Common myeloid progenitor, CD34-positive (primary cell): ENCODE data around the gene CHST7.

Experiments
- CTCF ChIA-PET: fragments of 350-600 bp; sonication (Branson Sonifier 250); formaldehyde crosslinking; loops from one replicate; lab custom pipeline; 2021; ENCODE audit warnings: antibody characterized with exemption; lab: Charles Lee
- POLR2A ChIA-PET: fragments of 350-600 bp; sonication (Branson Sonifier 250); formaldehyde crosslinking; loops from one replicate; lab custom pipeline; 2021; ENCODE audit warnings: antibody characterized with exemption; lab: Charles Lee
- DNase-seq, 3 donors: peaks; one replicate each; pipeline versions ENCODE4 v3.0.0 to v3.0.0-alpha.2; 2013
- H3K27ac ChIP-seq, 2 experiments: 1 replicate in 1 of 2; 2 replicates in 1 of 2; pipeline ENCODE4 v1.7.0; 2013; ENCODE audit warnings: inconsistent platforms in 2 of 2, low read length in 2 of 2, mild to moderate bottlenecking in 2 of 2, low read depth in 1 of 2, moderate library complexity in 1 of 2; ENCODE audit not compliant: severe bottlenecking in 2 of 2, insufficient read depth in 1 of 2, poor library complexity in 1 of 2
- H3K27me3 ChIP-seq, 5 experiments: replicated peaks in 2 of 5; 1 replicate in 3 of 5; 2 replicates in 2 of 5; pipeline versions ENCODE4 v1.6.1 to v1.7.0; 2013; ENCODE audit warnings: low read length in 4 of 5, mild to moderate bottlenecking in 2 of 5, moderate library complexity in 2 of 5, inconsistent platforms in 1 of 5; ENCODE audit not compliant: insufficient read depth in 5 of 5, control insufficient read depth in 4 of 5
- H3K36me3 ChIP-seq, 4 experiments: 1 replicate in 2 of 4; 2 replicates in 2 of 4; pipeline versions ENCODE4 v1.6.1 to v1.7.0; 2013; ENCODE audit warnings: low read length in 3 of 4, control low read depth in 1 of 4, mild to moderate bottlenecking in 1 of 4; ENCODE audit not compliant: control insufficient read depth in 4 of 4, insufficient read depth in 4 of 4
- H3K4me1 ChIP-seq, 4 experiments: 1 replicate in 3 of 4; 2 replicates in 1 of 4; pipeline versions ENCODE4 v1.6.1 to v1.7.1; 2013; ENCODE audit warnings: low read length in 3 of 4, mild to moderate bottlenecking in 3 of 4, control low read depth in 1 of 4, inconsistent platforms in 1 of 4, moderate library complexity in 1 of 4; ENCODE audit not compliant: control insufficient read depth in 4 of 4, insufficient read depth in 4 of 4; ENCODE audit errors: control extremely low read depth in 1 of 4
- H3K4me3 ChIP-seq, 7 experiments: 1 replicate in 4 of 7; 2 replicates in 3 of 7; pipeline versions ENCODE4 v1.5.1 to v1.7.0; 2013; ENCODE audit warnings: mild to moderate bottlenecking in 7 of 7, low read length in 6 of 7, moderate library complexity in 6 of 7, inconsistent platforms in 2 of 7, low read depth in 2 of 7, control low read depth in 1 of 7; ENCODE audit not compliant: insufficient read depth in 4 of 7, control insufficient read depth in 1 of 7; ENCODE audit errors: extremely low read depth in 1 of 7
- H3K9me3 ChIP-seq, 5 experiments: 1 replicate in 4 of 5; 2 replicates in 1 of 5; pipeline versions ENCODE4 v1.6.1 to v1.7.1; 2013; ENCODE audit warnings: low read length in 4 of 5, mild to moderate bottlenecking in 2 of 5, inconsistent platforms in 1 of 5, low read depth in 1 of 5, moderate library complexity in 1 of 5; ENCODE audit not compliant: control insufficient read depth in 4 of 5, insufficient read depth in 2 of 5; ENCODE audit errors: control extremely low read depth in 1 of 5
- whole genome bisulfite sequencing: methylation state at CpG from one replicate; pipeline ENCODE4 v1.1.5; 2013; ENCODE audit not compliant: insufficient coverage; 5-methylcytosine and 5-hydroxymethylcytosine counted together

Gene CHST7

GRCh38 chrX:46572340-46572936, 1.1 kb upstream of the CHST7 start:
- H3K4me3 ChIP-seq, result peak overlapping the region in 6 of 7 experiments; percentile 58 to 82 (median 67)
- POLR2A ChIA-PET, result no interaction called here
- DNase-seq, result peak; percentile 15 to 63 (median 54)

GRCh38 chrX:46573892-46574773, 568 bp downstream of the CHST7 start:
- Histone ChIP-seq H3K27ac (no peak overlapping the region), H3K4me3 (peak overlapping the region; percentile 58 to 82 (median 67)), H3K9me3 (peaks cover 0 to 9% (median 0%) of the 10 kb centered on the region in 5 experiments), H3K27me3 (peaks cover 0 to 8% (median 0%) of the 10 kb centered on the region in 5 experiments), H3K4me1 (peaks cover 9 to 36% (median 27%) of the 10 kb centered on the region in 4 experiments), H3K36me3 (peaks cover 0 to 3% (median 0%) of the 10 kb centered on the region in 4 experiments)
- WGBS, result 37% methylated on average over 107 of the region's 107 CpGs
- POLR2A ChIA-PET, result no interaction called here
- peak; percentile 46 to 73 (median 64) for DNase-seq
- CTCF ChIA-PET, result interaction anchor here (1.1 kb wide), 1 partner anchor 74 kb away, joined by 3 read pairs; no protein-coding TSS in a partner anchor

More at GRCh38 chrX:46572340-46572936, 1.1 kb upstream of the CHST7 start:
- Histone ChIP-seq H3K27ac (no peak overlapping the region), H3K4me1 (peaks cover 9 to 36% (median 27%) of the 10 kb centered on the region in 4 experiments), H3K9me3 (peaks cover 0 to 9% (median 0%) of the 10 kb centered on the region in 5 experiments), H3K27me3 (peaks cover 0 to 8% (median 0%) of the 10 kb centered on the region in 5 experiments), H3K36me3 (no peaks in the 10 kb centered on the region)
- 78% methylated on average over 4 of the region's 5 CpGs for WGBS
- CTCF ChIA-PET, result interaction anchor here (0.8 to 1.5 kb wide), 4 partner anchors 9 to 77 kb away, joined by 3 to 5 read pairs (median 4); no protein-coding TSS in a partner anchor

- POLR2A ChIA-PET, result no interaction called here
- Histone ChIP-seq H3K4me3 (peak overlapping the region; percentile 58 to 82 (median 67)), H3K9me3 (peaks cover 0 to 9% (median 0%) of the 10 kb centered on the region in 5 experiments), H3K27me3 (peaks cover 0 to 8% (median 0%) of the 10 kb centered on the region in 5 experiments), H3K27ac (no peak overlapping the region), H3K4me1 (peaks cover 9 to 36% (median 27%) of the 10 kb centered on the region in 4 experiments), H3K36me3 (peaks cover 0 to 4% (median 0%) of the 10 kb centered on the region in 4 experiments)
- WGBS, result 49% methylated on average over 80 of the region's 90 CpGs
- CTCF ChIA-PET, result interaction anchor here (1.1 kb wide), 1 partner anchor 74 kb away, joined by 3 read pairs; no protein-coding TSS in a partner anchor
- peak; percentile 35 to 65 (median 58) for DNase-seq
These were observed 1.3 kb downstream of the CHST7 start for GRCh38 chrX:46574774-46575381.

GRCh38 chrX:46575586-46575985, 2.0 kb downstream of the CHST7 start:
- H3K27me3 ChIP-seq, result peaks cover 0 to 8% (median 0%) of the 10 kb centered on the region in 5 experiments
- no peak overlapping the region for H3K27ac ChIP-seq
- WGBS, result 57% methylated on average over 2 of the region's 6 CpGs
- peaks cover 0 to 9% (median 0%) of the 10 kb centered on the region in 5 experiments for H3K9me3 ChIP-seq
- no peak for DNase-seq
- ChIA-PET POLR2A (interaction anchor here (0.5 kb wide), 1 partner anchor 11 kb away, joined by 3 read pairs; no protein-coding TSS in a partner anchor), CTCF (interaction anchor here (1.0 to 1.5 kb wide), 3 partner anchors 11 to 73 kb away, joined by 3 read pairs; no protein-coding TSS in a partner anchor)
- H3K36me3 ChIP-seq, result peaks cover 0 to 4% (median 0%) of the 10 kb centered on the region in 4 experiments
- H3K4me3 ChIP-seq, result peak overlapping the region in 6 of 7 experiments; percentile 23 to 82 (median 62)
- H3K4me1 ChIP-seq, result peaks cover 9 to 36% (median 27%) of the 10 kb centered on the region in 4 experiments

GRCh38 chrX:46575991-46576392, 2.4 kb downstream of the CHST7 start:
- WGBS, result 39% methylated on average over 6 of the region's 6 CpGs
- POLR2A ChIA-PET, result interaction anchor here (0.5 kb wide), 1 partner anchor 10 kb away, joined by 3 read pairs; no protein-coding TSS in a partner anchor
- no peak for DNase-seq
- Histone ChIP-seq H3K36me3 (peaks cover 0 to 4% (median 0%) of the 10 kb centered on the region in 4 experiments), H3K9me3 (peaks cover 0 to 9% (median 0%) of the 10 kb centered on the region in 5 experiments), H3K27ac (no peak overlapping the region), H3K4me3 (peak overlapping the region in 3 of 7 experiments; percentile 20 to 82 (median 67)), H3K4me1 (peaks cover 9 to 36% (median 27%) of the 10 kb centered on the region in 4 experiments), H3K27me3 (peaks cover 0 to 8% (median 0%) of the 10 kb centered on the region in 5 experiments)
- CTCF ChIA-PET, result interaction anchor here (1.0 to 1.5 kb wide), 2 partner anchors 11 to 22 kb away, joined by 3 read pairs; no protein-coding TSS in a partner anchor

- Histone ChIP-seq H3K27ac (no peak overlapping the region), H3K4me3 (peak overlapping the region in 2 of 7 experiments; percentile 67 to 82), H3K4me1 (peaks cover 9 to 36% (median 27%) of the 10 kb centered on the region in 4 experiments), H3K36me3 (peaks cover 0 to 4% (median 0%) of the 10 kb centered on the region in 4 experiments), H3K9me3 (peaks cover 0 to 9% (median 0%) of the 10 kb centered on the region in 5 experiments), H3K27me3 (peaks cover 0 to 8% (median 0%) of the 10 kb centered on the region in 5 experiments)
- ChIA-PET CTCF (interaction anchor here (1.5 kb wide), 2 partner anchors 10 to 22 kb away, joined by 3 to 8 read pairs; no protein-coding TSS in a partner anchor), POLR2A (no interaction called here)
- DNase-seq, result no peak
- WGBS, result 57% methylated on average over 1 of the region's 3 CpGs
These were observed 2.9 kb downstream of the CHST7 start for GRCh38 chrX:46576458-46576857.
